Kidney epithelial cell (primary cell): Measurements from ENCODE around the gene FLT4. TPM values are rescaled to one million over a fixed set of nuclear protein-coding genes. Genes with fewer than 3 reads are reported as not detected.

Experiments used
- DNase-seq: peaks from one replicate; pipeline ENCODE4 v3.0.0-alpha.2; 2010; ENCODE audit warnings: low read depth
- H3K27me3 ChIP-seq: 2 replicates; pipeline ENCODE4 v1.6.0; 2011; ENCODE audit warnings: low read length; ENCODE audit not compliant: control insufficient read depth, insufficient read depth
- H3K36me3 ChIP-seq: 2 replicates; pipeline ENCODE4 v1.5.1; 2011; ENCODE audit warnings: low read length; ENCODE audit not compliant: control insufficient read depth, insufficient read depth
- H3K4me3 ChIP-seq: 2 replicates; pipeline ENCODE4 v1.5.1; 2011; ENCODE audit warnings: low read depth, mild to moderate bottlenecking, control low read depth, low read length
- total RNA-seq: library from RNA; depleted of rRNA; stranded (reverse); fragments of >200 nt; gene quantifications from 2 replicates; pipeline ENCODE4 v1.2.3, GENCODE V29; 2015
- TF ChIP-seq, protein P1 (sequence below): IDR thresholded peaks from 2 replicates; pipeline ENCODE4 v1.5.1; 2011; ENCODE audit warnings: mild to moderate bottlenecking, moderate library complexity, low read length, control low read depth, inconsistent platforms; ENCODE audit not compliant: insufficient read depth, poor library complexity, severe bottlenecking

FLT4 gene
- total RNA-seq, 1 donor from 2014 or later: 1.1 TPM

GRCh38 chr5:180558232-180558631 is 91.2 kb downstream of the FLT4 start:
- DNase-seq: no peak
- Histone ChIP-seq H3K4me3 (no peak overlapping the region), H3K27me3 (no peaks in the 10 kb centered on the region), H3K36me3 (no peaks in the 10 kb centered on the region)
- TF ChIP-seq, protein P1, sequence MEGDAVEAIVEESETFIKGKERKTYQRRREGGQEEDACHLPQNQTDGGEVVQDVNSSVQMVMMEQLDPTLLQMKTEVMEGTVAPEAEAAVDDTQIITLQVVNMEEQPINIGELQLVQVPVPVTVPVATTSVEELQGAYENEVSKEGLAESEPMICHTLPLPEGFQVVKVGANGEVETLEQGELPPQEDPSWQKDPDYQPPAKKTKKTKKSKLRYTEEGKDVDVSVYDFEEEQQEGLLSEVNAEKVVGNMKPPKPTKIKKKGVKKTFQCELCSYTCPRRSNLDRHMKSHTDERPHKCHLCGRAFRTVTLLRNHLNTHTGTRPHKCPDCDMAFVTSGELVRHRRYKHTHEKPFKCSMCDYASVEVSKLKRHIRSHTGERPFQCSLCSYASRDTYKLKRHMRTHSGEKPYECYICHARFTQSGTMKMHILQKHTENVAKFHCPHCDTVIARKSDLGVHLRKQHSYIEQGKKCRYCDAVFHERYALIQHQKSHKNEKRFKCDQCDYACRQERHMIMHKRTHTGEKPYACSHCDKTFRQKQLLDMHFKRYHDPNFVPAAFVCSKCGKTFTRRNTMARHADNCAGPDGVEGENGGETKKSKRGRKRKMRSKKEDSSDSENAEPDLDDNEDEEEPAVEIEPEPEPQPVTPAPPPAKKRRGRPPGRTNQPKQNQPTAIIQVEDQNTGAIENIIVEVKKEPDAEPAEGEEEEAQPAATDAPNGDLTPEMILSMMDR: no peak

DNA sequence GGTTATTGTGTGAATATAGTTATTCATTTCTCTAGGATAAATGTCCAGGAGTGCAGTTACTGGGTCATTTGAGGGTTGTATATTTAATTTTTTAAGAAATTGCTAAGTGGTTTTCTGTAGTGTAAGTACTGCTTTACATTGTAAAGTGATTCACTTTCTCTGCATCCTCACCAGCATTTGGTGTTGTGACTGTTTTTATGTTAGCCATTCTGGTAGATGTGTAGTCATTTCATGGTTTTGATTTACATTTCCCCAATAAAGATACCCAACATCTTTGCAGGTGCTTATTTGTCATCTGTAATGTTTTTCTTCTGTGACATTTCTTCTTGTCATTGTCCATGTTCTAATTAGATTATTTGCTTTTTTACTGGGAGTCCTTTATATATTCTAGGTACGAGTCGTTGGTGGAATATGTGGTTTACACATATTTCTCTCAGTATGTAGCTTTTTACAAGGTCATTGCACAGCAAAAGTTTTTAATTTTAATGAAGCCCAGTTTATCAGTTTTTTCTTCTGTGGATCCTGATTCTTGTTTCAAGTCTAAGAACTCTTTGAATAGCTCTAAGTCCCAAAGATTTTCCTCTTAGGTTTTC is 92.1 kb downstream of the FLT4 start:
- Histone ChIP-seq H3K4me3 (no peak overlapping the region), H3K36me3 (no peaks in the 10 kb centered on the region), H3K27me3 (no peaks in the 10 kb centered on the region)
- TF ChIP-seq, protein P1: no peak
- no peak for DNase-seq

DNA sequence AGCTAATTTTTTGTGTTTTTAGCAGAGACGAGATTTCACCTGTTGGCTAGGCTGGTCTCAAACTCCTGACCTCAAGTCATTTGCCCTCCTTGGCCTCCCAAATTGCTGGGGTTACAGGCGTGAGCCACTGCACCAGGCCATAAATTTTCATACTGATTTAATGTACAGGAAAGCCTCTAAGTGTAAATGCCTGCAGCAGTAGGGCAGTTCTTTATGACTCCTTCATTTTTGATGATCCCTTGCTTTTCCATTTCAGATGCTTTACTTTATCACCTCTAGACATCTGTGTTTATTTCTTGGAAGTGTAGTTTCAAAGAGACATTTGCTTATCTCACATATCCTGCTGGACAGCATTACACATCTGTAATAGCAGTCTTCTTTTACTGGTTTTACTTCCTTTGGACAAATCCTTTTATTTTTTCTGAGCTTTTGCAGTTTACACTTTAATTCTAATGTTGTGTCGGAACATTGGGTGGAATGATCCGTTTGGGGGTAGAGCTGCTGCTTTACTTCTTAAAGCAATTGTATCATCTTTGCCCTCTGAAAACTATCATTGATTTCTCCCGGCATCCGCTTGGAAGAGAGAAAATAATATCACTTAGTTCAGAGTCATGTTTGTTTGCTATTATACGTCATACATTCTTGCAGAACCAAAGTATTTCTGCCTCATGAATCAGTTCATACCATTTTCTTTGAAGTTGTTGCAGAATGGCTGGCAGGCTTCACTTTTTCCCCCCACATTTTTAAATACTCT is 94.1 kb downstream of the FLT4 start:
- Histone ChIP-seq H3K27me3 (no peaks in the 10 kb centered on the region), H3K36me3 (no peaks in the 10 kb centered on the region), H3K4me3 (no peak overlapping the region)
- TF ChIP-seq, protein P1: no peak
- DNase-seq: no peak

DNA sequence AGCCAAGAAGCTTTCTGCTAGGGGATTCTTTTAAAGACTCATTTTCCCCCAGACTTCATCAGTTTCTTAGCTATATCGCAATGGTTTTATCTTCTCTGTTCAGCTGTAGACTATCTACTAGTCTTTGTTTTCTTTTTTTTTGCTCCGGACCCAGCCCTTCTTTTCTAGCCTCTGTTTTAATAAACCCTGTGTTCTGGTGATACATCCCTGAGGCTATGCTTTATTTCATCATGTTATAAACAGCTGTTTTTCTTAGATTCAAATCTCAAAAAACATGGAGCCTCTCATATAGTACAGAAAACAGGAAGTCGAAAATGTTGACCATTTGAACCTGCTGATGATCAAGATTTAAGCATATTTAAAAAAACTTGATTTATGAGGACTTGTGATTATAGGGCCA is 95.9 kb downstream of the FLT4 start:
- DNase-seq: no peak
- TF ChIP-seq, protein P1: no peak
- H3K4me3 ChIP-seq: no peak overlapping the region
- no peaks in the 10 kb centered on the region for H3K27me3 ChIP-seq
- no peaks in the 10 kb centered on the region for H3K36me3 ChIP-seq

Other genes with a start within 250 kb of the FLT4 start
- 31.1 and 34.9 TPM in 2 replicates for gene CNOT6, start 155.2 kb downstream of the FLT4 start, total RNA-seq
- gene SCGB3A1, start 58.1 kb downstream of the FLT4 start, total RNA-seq: 3.7 TPM in 1 of 2 replicates, not detected in the other
- gene OR2Y1, start 90.5 kb upstream of the FLT4 start, total RNA-seq: not detected in 2 replicates
- gene MGAT1, start 153.2 kb upstream of the FLT4 start, total RNA-seq: 88.5 and 95.4 TPM in 2 replicates
- 26.0 and 31.1 TPM in 2 replicates for gene ZFP62, start 211.7 kb upstream of the FLT4 start, total RNA-seq
- gene BTNL8, start 249.6 kb upstream of the FLT4 start, total RNA-seq: not detected in 2 replicates